NOMO-1 treated with dmso at 0.1 percent for 144 hours (cell line): ENCODE measurements around the gene PUM1.

Source experiments
- DNase-seq: peaks from one replicate; lab custom pipeline; 2025; ENCODE audit not compliant: unreplicated experiment; lab: John Stamatoyannopoulos, UW

The PUM1 gene

DNA sequence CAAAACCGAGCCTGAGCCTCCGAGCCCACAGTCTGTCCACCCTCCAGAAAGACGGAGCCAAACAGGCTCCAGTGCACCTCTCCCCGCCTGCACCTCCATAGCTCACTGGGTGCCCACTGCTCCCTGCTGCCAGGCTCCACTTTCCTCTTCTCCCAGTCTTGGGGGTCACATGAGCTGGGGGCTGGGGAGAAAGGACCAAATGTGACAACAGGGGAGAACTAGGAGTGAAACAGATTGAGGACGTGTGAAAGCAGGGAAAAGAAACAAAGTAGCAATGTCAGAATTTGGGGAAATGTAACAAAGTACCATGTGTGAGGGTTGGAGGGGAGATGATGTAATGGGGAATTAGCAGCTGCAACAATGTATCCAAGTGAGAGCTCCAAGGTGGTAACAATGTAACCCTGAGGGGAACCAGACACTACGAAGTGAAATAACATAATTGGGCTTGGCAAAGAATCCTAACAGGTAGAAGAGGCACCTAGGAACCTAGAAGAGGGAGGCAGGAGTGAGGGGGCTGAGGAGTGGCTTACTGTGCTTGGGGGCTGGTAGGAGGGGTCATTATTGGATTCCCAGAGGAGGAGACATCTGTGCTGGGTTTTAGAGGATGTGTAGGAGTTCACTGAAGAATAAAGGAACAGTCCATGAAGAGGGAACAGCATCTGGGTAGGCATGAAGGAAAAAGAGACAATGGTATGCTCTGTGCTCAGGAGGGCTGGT, 169.4 kb downstream of the PUM1 start:
- no peak for DNase-seq

DNA sequence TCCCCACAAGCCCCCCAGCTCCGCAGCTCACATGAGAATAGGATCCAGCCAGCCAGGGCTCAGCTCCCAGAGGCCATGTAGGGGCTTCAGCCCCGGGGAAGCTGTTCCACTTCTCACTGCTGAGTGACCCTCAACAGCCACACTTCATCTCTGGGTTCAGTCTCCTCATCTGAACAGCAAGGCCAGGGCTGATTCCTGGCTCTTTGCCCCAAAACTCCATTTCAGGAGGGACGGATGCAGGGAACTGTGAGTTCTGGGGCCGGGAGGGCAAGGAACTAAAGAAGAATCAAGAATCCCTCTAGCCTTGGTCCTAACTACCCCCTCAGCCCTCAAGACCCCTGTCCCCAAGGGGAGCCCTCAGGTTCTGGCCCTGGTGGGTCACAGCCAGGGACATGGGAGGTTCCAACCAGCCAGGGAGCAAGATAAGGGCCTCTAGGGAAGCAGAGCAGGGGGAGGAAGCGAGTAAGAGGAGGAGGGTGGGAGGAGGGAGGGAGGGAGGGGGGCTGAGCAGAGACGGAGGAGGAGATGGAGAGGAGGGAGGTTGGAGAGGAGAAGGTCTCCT, 170.1 kb downstream of the PUM1 start:
- DNase-seq, result no peak

DNA sequence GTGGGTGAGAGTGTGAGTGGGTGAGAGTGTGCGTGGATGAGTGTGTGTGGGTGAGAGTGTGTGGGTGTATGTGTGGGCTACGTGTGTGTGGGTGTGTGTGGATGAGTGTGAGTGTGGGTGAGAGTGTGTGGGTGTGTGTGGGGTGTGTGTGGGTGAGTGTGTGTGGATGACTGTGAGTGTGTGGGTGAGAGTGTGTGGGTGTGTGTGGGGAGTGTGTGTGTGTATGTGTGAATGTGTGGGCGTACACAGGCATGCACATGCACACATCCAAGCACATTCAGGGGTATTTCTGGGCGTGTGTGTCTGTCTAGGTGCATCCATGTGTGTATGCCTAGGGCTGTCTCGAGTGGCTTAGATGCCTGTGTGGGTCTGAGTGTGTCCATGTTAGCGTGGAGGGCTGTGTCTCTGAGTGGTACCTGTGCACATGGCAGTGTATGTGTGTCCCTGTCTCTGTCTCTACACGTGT, 171.0 kb downstream of the PUM1 start:
- DNase-seq, result no peak

DNA sequence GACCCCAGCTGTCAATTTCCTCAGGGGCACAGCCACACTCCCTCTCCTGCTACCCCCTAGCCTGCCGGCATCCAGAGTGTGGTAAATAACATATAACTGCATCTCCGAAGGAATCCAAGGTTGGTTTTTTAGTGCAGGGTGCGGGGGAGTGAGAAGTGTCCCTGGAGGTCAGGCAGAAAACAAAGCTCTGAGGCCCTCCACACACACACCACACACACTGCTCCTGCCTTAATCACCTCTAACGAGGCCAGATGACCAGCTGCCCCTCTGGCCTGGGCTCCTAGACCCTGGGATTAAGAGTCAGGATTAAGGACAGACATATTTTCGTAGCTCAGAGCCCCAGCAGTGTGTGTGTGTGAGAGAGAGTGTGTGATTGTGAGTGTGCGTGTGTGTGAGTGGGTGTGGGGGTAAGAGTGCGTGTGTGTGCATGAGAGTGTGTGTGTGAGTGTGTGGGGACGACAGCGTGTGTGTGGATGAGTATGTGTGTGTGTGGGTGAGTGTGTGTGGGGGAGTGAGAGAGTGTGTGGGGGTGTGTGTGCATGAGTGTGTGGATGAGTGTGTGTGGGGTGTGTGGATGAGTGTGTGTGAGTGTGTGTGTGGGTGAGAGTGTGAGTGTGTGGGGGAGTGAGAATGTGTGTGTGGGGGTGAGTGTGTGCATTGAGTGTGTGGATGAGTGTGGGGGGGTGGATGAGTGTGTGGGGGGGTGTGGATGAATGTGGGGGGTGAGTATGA, 171.6 kb downstream of the PUM1 start:
- DNase-seq, result no peak

DNA sequence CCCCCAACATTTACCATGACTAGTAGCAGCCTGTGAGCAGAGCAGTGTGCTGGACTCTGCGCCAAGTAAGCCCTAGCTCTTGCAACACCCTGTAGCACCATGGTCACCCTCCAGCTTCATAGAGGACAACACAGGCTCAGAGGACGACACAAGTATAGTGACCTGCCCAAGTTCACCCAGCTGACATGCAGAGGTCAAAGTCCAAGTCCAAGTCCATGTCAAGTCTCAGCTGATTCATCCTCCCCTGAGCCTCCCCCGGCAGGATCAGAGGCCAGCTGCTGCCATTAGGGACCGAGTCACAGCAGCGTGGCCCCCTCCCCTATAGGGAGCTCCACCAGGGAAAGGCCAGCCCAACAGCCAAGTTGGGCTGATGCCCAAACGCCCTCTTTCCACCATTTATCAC, 172.8 kb downstream of the PUM1 start:
- DNase-seq, result no peak

DNA sequence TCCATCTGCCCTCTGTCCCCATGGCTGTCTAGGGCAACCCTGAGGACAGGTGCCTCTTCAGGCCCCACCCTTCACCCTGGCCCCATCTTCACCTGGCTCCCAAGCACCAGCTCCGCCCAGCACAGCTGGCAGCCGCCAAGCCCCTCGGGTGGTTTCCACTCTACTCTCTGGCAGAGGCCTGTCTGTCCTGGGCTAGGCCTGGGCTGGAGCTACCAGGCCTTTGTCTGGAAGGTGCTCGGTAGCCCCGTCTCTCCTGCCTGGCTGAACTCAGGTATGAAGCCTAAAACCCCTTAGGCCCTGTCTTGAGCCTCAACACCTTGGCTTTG, 174.3 kb downstream of the PUM1 start:
- no peak for DNase-seq

DNA sequence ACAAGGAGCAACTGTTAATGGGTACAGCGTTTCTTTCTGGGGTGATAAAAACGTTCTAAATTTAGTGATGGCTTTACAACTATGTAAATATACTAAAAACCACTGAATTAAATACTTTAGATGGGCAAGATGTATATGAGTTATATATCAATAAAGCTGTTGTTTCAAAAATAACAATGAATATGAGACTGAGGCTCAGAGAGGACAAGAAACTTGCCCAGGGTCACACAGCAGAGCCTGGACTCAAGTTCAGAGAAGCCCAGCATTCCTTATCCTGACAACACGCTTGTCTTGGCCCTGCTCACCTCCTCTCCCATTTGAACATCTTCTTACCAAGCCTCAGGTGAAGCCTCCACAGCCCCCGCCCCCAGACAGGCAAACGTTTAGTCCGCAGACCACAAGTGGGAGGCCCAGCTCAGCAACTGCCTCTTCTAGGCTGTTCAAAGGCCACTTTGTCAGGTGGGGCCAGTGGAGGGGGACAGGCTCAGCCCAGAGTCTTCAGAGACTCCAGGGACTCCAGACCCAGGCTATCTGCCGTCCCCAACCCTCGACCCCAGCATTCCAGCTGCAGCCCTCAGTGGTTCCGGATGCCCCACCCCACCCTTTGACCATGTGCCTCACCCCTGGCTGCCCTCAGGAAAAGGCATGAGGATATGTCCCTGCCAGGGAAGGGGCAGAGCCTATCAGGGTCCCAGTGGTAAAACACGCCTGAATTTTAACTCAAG, 174.9 kb downstream of the PUM1 start:
- no peak for DNase-seq

DNA sequence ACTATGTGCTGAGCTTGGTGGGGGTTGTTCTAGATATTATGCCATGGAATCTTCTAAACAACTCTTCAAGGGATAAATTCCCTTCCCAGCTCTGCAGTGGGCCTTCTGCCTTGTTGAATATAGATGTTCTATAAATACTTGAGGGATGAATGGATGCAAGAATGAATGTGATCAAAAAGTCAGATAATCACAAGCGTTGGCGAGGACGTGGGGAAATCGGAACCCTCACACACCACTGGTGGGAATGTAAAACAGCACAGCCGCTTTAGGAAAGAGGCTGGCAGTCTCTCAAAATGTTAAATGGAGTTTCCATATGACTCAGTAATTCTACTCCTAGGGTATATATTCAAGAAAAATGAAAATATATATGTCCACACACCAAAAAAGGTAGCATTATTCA, 176.0 kb downstream of the PUM1 start:
- DNase-seq, result no peak

DNA sequence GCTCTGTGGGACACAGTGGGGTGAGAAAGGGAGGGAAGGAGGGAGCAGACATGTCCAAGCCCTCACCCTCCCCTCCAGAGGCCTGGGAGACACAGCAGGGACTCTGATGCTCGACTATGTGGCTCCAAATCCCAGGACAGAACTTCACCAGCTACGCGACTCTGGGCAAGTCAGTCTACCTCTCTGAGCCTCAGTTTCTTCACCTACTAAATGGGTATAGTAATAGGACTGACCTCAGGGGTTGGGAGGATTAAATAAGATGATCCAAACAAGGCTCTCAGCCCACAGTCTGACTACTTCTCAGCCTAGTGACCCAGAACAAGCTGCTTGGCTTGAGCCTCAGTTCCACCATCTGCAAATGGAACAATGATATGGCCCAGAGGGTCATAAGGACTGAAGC, 176.5 kb downstream of the PUM1 start:
- DNase-seq, result no peak

DNA sequence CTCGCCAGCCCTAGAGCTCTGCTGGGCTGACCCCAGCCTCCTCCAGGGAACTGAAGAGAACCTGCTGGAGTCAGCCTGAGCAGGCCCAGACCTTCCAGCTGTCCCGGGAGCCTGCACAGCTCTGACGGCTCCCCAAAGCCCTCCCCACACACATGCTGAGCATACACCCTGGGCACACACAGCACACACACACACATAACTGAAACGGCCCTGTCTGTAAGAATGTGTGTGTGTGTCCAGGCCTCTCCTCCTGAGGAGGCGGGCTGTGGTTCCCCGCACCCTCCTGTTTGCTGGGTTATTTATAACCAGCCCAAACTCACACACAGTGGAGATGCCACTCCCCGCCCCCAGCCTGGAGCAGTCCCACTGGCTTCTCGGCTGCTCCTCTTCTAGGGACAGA, 177.1 kb downstream of the PUM1 start:
- DNase-seq, result no peak

DNA sequence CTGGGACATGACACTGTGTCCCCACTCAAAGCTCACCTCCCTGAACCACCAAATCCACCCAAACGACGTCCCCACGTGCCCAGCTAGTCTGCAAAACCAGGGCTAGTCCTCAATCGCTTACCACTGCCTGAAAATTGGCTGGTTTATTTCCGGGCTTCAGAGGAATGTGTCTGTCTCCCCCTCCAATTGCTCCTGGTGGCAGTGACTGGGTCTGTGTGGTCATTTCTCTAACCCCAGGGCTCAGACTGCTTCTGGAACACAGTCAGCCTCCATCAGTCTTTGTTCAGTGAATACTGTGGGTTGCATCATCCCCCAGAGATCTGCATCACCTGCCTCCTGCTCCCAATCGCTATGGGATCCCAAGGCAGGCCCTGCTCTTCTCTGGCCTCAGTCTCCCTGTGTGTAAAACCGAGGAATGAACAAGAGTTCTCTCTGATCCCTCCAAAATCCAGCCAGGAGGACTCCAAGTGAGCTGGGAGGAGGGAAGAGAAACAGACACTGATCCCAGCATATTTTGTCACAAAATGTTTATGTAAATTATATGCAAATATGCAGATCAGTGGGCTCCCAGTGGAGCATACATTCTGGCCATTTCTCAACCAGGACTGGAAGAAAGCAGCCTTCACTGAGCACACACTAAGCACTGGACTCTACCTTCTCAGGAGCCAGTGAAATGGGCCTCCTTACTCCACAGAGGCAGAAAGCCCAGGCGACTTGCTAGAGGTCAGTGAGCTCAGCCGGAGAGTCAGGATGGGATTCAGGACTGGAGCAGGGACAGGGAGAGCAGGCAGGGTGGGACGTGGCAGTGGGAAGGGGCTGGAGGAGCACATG, 177.8 kb downstream of the PUM1 start:
- DNase-seq, result no peak

DNA sequence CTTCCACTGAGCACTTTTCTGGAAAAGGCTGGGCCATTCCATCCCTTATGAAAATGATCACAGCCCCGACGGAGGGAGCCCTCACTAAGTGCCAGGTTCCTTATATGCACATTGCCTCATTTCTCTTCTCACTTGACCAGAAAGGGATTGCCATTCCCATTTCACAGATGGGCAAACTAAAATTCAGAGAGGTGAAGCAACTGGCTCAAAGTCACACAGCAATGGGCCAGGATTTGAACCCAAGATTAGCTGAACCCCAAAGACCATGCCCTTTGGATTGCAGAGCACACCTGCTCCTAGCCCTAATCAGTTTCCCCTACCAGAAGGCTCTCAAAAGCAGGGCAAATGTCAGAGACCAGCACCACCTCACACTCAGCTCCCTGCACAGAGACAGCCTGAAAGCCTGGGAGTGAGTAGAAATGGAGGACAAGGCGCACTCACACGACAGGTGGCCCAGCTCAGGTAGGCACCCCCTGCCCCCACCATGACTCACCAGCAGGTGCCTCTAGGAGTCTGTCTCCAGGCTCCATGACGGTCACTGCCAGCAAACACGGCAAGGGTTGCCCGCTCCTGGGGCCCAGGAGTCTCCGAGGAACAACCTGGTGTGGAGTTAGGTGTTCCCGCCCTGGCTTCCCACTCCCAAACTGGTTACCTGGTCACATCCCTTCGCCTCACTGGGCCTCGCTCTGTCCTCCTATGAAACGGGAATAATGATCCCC, 178.6 kb downstream of the PUM1 start:
- no peak for DNase-seq

DNA sequence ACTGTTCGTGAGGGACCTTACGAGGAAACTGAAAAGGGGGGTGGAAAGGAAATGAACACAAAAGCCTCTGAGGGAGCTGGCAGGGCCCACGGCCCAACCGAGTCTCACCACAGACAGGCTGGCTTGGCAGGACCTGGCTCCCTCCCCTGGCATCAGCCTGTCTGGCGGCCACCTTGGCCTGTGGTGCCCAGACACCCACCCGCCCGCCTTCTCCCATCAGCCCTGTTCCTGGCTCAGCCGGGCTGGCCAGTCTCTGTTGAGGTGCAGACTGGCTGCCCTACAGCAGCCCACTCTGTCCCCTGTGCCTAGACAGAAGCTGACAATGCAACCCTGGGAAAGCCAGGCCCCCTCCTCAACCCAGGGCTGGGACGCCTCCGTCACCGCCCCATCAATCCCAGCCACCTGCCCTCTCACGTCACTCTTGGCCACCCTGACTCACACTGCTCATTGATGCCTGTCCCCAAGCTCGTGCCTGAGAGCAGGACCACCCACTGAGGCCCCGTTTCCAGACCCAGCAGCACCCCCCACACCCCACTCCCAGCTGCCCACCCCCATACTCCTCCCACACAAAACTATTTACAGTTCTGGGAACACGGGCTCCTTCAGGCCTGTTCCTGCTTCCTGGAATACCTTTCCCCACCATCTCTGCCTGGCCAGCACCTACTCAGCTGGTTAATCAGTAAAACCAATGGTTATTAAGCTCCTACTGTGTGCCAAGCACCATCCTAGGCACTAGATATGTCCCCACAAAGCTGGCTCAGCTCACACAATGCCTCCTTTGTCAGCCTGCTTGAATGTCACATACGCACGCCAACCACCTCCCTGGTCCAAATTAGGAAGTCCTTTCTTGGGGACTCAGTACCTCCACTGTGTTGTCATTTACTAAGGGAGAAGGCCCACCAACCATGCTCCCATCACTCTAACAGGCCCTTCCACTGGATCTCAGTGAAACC, 179.7 kb downstream of the PUM1 start:
- DNase-seq, result no peak

DNA sequence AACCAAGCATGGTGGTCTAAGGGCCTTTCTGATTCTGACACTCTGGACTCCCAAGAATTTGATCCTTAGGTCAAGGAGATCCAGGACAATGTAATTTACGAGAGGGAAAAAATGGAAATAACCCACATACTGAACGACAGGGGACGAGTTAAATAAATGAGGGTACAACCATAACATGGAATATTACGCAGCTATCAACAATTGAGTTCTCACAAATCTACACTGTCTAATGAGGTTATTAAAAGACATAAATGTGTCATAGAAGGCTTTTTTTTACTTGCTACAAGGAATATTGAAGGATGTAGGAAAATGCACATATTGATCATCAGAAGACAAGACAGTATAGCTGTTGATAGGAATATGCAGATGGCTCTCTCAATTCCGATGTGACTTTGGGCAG, 180.8 kb downstream of the PUM1 start:
- DNase-seq, result no peak

DNA sequence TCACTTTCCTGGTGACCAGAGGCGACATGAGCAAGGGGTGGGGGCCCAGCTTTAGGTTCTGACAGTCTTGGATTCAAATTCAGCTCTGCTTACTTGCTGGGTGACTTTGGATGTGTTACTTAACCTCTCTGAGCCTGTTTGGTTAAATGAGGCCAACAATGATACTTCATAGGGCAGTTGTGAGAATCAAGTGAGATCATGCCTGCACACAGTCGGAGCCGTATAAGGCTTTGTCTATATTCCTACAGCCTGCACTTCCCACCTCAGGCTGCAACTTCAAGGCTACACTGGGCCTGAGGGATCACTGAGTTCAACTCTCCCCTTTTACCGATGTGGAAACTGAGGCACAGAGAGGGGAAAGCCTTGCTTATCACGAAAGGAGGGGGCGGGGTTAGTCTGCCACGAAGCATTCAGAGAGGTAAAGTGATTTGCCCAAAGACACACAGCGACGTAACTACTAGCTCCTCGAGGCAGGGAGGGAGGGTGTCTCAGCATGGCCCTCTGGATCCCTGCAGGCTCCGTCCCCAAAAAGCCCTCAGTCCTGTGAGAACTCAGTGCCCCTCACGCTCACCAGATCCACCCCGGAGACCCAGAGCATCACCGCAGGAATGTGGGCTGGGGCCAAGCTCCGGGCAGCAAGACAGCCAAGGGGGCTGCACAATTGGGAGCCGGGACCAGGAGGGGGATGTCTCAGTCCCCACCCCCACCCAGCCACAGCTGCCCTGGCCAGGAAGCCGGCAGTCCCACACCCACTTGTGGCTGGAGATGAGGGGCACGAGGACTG, 181.9 kb downstream of the PUM1 start:
- DNase-seq, result no peak

DNA sequence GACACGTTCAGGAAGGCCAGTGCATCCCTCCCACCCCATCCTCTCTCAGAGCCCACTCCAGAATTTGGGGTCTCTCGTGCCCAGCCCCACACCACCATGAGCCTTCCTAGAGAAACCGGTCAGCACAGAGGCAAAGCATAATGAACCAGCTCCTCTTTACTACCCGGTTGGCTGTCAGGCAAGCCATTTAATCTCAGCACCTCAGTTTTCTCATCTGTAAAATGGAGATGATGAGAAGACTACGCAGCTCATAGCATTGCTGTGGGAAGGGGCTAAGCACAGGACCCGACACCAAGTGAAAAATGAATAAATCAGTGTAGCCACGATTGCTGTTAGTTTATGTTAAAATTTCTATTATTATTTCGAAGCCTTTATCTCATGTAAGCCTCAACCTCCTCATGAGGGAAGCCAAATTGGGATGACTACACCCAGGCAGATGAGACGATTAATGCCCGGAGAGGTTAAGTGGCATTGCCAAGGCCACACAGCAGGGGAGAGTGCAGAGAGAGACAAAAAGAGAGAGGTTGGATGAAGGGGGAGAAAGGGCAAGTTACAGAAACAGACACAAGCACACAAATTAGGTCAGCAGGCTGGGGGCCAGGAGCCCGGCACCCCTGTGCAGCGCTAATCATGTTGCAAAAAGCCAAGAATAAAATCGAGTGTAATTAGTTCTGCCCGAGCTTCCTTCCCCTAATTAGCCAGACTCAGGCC, 182.7 kb downstream of the PUM1 start:
- no peak for DNase-seq
